HS-27A (cell line): ENCODE measurements around the gene MYD88.

ENCODE experiments used
- DNase-seq: peaks from one replicate; pipeline ENCODE4 v3.0.0-alpha.2; 2012; ENCODE audit warnings: low read depth, missing footprints

Gene MYD88

DNA sequence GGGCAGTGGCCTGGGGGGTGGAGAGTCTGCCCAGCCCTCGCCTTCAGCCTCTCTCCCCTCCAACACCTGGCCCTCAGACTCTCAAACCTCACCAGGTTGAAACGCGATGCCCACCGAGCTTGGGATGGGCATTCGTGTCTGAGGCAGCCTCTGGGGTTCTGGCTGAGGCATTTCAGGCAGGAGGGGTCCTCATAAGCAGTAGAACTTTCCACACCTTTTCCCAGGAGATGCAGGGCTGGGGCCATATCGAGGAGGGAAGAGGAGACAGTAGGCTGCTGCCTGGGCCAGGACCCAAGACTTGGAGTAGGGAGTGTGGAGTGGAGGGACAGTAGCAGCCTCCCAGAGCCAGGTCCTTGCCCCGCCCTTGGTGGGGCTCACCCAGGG, 26.1 kb upstream of the MYD88 start:
- DNase-seq: no peak

GRCh38 chr3:38114052-38114874, 24.2 kb upstream of the MYD88 start:
- DNase-seq: no peak

DNA sequence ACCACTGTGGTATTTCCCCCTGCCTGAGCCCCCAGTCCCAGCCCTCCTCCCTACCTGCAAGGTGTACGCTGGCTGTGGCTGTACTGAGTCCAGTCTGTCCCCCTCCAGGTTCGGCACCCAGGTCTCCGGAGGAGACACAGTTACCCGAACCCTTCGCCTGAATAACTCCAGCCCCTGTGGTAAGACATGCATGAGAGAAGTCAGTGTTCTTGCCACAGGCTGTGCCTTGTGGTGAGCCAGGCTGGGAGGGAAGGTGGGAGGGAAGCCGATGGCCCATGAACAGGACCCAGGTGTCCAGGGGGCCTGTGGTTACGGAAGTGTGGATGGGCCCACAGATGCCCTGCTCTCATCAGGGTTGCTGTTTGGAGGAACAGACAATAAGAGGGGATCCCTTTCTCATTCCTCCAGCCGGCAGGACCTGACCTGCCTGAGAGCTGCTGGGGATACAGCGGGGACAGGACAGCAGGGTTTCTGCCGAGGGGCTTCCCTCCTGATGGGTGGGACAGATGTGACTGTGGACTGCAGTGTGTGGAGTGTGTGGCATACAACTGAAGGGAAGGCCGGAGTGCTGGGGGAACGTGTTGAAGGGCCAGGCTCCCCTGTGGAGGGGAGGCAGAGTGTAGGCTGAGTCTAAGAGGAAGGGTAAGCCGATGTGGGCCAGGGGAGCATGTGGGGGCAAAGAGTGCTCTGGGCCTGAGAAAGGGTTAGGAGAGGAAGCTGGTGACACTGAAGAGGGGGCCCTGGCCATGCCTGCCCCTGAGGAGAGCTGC, 23.4 kb upstream of the MYD88 start:
- no peak for DNase-seq

DNA sequence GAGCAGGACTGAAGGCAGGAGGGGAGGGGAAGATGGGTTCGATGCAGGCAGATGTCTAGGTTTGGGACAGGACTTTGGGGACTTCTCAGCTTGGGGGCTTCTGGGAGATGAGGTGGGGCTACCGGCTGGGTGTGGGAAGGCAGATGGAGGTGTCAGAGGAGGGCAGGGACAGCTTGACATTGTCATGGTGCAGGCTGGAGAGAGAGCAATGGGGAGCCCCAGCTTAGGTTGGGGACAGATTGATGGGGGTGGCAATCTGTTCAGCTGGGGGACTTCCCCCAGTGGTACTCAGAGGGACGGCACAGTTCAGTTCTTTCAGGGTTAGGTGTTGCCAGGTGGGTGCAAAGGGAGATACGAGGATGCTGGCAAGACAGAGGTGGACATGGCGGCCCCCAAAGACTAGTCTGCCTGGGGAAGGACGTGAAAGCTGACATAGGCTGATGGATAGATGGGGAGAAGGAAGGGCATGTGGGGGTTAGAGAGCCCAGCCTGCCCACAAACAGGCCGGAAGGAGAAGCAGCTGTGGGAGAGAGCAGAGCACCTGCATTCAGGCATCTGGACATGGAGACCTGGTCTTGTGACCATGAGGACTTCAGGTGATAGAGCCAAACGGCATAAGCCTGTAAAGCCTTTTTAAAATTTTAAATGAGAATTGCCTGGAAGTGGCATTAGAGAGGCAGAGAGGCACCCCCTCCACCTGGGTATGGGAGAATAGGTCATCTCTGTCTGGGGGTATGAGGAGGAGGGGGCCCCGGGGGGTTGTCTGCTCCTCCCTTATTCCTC, 22.6 kb upstream of the MYD88 start:
- no peak for DNase-seq

DNA sequence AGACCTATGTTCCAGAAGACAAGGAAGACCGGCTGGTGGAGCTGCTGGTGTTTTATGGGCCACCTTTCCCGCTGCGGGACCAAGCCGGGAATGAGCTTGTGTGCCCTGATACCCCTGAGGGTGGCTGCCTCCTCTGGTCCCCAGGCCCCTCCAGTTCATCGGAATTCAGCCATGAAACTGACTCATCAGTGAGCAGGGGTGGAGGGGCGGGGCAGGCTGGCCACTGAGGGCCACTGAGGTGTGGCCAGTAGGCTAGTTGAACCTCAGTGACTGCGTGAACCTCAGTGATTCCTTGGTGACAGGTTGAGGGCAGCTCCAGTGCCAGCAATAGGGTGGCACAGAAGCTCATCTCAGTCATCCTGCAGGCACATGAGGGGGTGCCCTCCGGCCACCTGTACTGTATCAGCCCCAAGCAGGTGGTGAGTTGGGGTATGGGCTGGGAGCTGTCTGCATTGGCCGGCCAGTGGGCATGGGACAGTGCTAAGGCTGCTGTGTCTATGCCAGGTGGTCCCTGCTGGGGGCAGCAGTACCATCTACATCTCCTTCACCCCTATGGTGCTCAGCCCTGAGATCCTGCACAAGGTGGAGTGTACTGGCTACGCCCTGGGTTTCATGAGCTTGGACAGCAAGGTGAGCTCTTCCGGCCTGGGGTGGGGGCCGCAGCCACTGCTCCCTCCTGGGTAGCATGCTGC, 21.8 kb upstream of the MYD88 start:
- no peak for DNase-seq

GRCh38 chr3:38117163-38117716, 21.2 kb upstream of the MYD88 start:
- no peak for DNase-seq

DNA sequence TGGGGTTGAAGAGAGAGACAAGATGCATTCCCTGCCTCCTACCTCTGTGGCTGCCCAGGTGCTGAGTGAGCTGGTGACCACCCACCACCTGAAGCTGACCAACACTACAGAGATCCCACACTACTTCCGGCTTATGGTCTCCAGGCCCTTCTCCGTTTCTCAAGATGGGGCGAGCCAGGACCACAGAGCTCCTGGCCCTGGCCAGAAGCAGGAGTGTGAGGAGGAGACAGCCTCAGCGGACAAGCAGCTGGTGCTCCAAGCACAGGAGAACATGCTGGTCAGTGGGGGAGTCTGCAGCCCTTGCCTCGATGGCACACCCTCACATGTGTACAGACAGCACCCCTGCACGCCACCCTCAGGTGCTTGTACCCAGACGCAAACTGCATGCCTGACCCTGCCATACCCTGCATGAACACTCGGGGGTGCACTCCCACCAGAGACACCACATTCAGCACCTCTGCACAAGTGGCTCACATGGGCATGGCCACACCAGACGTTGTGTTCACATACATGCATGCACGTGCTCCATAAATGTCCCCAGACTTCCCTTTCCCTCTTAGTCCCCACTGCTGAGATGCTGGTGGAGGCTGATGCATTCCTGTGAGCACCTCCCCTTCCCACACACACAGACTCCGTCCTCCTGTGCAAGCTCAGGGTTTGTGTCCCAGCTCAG, 20.6 kb upstream of the MYD88 start:
- no peak for DNase-seq

DNA sequence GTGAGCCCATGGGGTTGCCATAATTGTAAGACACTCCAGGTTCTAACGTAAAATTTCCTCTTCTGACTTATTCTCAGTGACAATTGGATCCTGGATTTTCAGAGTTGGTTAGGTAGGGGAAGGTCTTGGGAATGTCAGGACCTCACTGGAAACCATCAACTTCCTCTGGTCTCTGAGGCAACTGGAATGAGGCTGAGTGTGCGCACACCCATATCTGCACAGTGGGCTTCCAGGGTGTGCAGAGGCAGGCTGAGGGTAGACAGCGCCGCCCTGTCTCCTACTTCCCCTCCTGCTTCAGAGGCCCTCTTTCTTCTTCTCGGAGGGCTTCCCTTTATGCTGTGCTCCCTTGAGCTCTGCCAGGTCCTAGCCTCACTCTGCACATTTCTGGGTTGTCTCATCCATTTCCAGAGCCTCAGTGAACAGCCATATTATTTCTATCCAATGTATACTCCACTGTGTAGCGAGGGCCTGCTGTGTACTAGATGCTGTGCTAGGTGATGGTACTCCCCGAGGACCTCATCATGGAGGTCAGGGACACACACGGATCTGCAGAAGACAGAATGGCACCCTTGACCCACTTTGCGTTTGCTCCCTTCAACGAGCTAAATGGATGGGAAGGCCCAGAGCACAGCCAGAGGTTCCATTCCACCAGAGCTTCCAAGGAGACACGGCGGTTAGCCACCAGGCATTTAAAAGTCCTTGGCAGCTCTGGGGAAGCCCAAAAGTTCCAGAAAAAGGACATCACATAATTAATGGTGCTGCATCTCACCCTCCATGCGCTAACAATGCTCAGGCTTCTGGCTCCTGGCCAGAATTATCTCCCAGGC, 19.8 kb upstream of the MYD88 start:
- DNase-seq: no peak

DNA sequence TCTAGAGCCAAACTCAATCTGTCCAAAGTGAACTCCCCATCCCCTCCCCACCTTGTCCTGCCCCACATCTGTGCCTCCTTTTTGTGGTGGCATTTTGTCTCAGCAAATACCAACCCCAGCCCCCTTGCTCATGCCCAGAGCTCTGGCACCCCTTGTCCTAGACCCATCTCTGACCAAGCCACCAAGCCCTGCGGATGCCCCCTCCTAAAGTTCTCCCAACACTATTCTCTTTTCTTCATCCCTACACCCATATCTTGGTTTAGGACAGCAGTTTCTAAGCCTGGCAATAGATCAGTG, 19.3 kb upstream of the MYD88 start:
- no peak for DNase-seq

- DNase-seq: no peak
These were observed 18.4 kb upstream of the MYD88 start for GRCh38 chr3:38119821-38120692.

DNA sequence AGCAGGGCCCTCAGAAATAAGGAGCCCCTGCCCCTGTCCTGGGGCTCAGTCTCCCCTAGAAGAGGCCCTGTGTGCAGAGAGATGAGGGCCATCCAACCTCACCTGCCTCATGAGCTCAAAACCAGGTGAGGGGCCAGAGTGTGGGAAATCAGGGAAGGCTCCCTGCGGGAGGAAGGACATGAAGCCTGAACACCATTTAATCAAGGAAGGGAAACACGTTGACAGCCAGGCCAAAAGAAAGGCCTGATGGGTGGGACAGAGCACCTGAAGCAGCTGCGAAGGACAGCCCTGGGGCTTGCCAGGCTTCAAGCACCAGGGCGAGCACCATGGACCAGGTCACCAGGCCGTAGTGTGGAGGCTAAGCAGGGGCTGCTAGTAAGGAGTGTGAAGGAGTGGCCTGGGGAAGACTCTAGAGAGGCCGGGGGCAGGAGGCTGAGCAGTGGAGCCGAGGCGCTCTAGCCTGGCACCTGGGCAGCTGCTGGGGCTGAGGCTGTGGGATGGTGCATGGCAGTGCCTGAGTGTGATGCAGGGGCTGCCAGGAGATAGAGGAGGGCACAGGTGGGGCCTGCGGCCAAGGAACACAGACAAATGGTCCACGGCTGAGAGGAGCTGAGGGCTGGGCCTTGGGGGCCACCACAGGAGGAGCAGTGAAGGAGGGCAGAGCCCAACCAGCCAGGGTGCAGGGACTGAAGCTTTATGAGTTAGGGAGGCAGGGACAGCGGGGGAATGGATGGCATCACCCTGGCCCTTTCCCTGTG, 17.6 kb upstream of the MYD88 start:
- DNase-seq: no peak

- no peak for DNase-seq
These were observed 17.0 kb upstream of the MYD88 start for GRCh38 chr3:38121451-38121831.

DNA sequence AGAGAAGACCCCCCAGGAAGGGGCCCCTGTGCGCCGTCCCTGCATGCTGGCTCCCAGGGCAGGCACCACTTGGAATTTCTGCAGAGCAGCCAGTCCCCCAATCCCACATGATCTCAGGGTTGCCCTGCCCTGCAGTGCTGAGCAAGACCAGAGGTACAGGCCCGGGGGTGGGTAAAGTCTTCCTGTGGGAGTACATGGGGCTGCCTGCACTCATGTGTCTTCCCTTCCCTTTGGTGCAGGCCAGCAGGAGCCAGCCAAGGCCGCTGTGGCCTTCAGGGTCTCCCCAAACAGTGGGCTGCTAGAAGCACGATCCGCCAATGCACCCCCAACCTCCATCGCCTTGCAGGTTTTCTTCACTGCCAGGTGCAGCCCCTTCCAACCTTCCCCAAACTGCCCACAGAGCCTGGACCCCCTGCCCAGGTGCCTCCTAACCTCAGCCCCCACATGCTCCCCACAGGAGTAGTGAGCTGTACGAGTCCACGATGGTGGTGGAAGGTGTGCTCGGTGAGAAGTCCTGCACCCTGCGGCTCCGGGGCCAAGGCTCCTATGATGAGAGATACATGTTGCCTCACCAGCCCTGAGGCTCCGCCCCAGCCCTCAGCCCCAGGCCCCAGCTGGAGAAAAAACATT, 16.5 kb upstream of the MYD88 start:
- no peak for DNase-seq

GRCh38 chr3:38122712-38123290, 15.7 kb upstream of the MYD88 start:
- no peak for DNase-seq

- DNase-seq: no peak
These were observed 13.9 kb upstream of the MYD88 start for GRCh38 chr3:38124324-38125122.

DNA sequence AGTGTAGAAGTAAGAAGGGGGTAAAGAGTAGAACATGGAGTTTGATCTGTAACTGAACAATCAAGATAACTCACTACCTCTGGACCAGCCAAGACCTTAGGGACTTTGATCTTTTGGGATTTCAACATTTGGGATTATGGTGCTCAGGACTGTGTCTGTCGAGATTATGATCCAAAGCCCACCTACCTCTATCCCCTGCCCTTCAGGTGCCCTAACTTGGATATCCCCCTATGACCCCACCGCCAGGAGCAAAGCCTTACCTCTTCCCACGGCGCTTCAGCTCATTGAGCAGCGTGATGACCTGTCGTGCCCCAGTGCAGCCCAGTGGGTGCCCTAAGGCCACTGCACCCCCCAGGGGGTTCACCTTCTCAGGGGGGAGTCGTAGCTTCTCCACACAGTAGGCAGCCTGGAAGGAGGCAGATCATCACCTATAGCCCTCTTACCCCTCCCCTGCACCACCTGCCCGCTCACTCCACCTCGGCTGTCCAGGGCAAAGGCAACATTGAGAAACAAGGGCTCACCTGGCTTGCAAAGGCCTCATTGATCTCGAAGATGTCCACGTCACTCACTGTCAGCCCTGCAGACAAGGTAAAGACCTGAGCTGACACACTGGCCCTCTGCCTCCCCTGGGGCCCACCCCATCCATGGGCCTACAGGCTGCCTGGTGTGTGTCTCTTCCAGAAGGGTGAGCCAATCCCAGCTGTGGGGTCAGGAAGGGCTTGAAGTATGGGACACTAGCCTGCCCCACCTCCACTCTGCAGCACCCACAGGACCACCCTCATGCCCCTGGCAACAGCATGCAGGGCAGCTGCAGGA, 12.9 kb upstream of the MYD88 start:
- DNase-seq: no peak
